BJ (cell line): Measurements from ENCODE around the gene WNT3. TPM values are rescaled to one million over a fixed set of nuclear protein-coding genes. Genes with fewer than 3 reads are reported as not detected.
A peak's percentile ranks its signal among the peaks of the same experiment; 100 is the strongest.

Experiments used
- CTCF ChIA-PET: fragments of 350-600 bp; formaldehyde crosslinking; extraction: SDS; loops from one replicate; lab custom pipeline; 2021; ENCODE audit warnings: antibody characterized with exemption, inconsistent platforms; lab: Yijun Ruan, JAX
- POLR2A ChIA-PET: fragments of 300-600 bp; sonication (Branson Sonifier 250); formaldehyde crosslinking; extraction: SDS; loops from one replicate; lab custom pipeline; 2021; ENCODE audit warnings: antibody characterized with exemption; lab: Charles Lee
- DNase-seq: peaks from one replicate; pipeline ENCODE4 v3.0.0-alpha.2; 2011; ENCODE audit warnings: low read depth
- H3K27me3 ChIP-seq: 2 replicates; pipeline ENCODE4 v1.6.0; 2011; ENCODE audit warnings: low read length; ENCODE audit not compliant: control insufficient read depth, insufficient read depth
- H3K36me3 ChIP-seq: 2 replicates; pipeline ENCODE4 v1.5.1; 2011; ENCODE audit warnings: low read length; ENCODE audit not compliant: control insufficient read depth, insufficient read depth
- H3K4me3 ChIP-seq: 2 replicates; pipeline ENCODE4 v1.5.1; 2011; ENCODE audit warnings: low read depth, mild to moderate bottlenecking, control low read depth, low read length
- polyA plus RNA-seq: library from polyadenylated mRNA; depleted of rRNA; stranded (reverse); fragments of >200 nt; gene quantifications from 2 replicates; pipeline ENCODE4 v1.2.3, GENCODE V29; 2011
- TF ChIP-seq, protein P1 (sequence below): IDR thresholded peaks from 2 replicates; pipeline ENCODE4 v1.5.1; 2011; ENCODE audit warnings: low read depth, mild to moderate bottlenecking, control low read depth, inconsistent platforms, low read length, moderate library complexity; ENCODE audit not compliant: insufficient read depth

WNT3 gene
- polyA plus RNA-seq, 1 experiment = 2.8 TPM

DNA sequence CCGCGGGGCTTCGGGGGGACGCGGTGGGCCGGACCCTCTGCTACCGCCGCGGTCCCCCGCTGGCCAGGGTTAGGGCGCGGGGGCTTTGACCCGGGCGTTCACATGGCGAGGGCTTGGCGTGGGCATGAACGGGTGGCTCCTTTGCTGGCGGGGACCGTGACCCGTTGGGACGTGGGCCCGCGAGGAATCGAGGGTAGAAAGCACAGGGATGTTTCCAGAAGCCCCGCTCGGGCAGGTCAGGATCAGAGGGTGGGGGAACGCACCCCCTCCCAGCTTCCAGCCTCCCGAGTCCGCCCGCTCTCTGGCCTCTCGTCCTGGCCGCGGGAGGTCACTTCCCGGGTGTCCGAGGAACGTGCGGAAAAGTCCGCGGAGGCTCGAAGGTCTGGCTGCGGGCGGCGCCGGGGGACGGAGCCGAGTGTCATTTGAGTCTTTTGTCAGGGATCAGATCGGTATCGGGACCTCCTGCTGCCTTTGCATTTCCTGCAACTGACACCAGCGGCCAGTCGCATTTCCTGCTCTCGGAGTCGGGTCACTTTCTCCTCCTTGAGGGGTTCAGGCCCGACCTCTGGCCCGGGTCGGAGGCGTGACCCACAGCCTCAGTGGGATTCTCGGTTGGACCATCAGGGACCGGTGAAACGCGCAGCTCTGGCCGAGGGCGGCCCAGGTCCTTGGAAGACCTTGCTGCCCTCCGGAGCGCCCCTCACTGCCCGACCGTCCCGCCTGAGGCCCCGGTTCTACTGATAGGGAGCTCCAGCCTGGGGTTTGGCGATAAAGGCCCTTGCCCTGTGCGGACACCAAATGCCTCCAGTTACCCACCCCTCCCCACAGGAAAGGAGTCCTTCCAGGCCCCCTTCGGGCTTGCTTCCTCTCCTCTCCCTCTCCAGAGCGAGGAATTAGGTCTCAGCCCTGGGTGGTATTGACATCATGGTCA lies 702 bp upstream of the WNT3 start:
- CTCF ChIA-PET = interaction anchor here (0.9 to 1.1 kb wide), 2 partner anchors 9 to 10 kb away, joined by 3 to 4 read pairs; no protein-coding TSS in a partner anchor
- DNase-seq = no peak
- TF ChIP-seq, protein P1, sequence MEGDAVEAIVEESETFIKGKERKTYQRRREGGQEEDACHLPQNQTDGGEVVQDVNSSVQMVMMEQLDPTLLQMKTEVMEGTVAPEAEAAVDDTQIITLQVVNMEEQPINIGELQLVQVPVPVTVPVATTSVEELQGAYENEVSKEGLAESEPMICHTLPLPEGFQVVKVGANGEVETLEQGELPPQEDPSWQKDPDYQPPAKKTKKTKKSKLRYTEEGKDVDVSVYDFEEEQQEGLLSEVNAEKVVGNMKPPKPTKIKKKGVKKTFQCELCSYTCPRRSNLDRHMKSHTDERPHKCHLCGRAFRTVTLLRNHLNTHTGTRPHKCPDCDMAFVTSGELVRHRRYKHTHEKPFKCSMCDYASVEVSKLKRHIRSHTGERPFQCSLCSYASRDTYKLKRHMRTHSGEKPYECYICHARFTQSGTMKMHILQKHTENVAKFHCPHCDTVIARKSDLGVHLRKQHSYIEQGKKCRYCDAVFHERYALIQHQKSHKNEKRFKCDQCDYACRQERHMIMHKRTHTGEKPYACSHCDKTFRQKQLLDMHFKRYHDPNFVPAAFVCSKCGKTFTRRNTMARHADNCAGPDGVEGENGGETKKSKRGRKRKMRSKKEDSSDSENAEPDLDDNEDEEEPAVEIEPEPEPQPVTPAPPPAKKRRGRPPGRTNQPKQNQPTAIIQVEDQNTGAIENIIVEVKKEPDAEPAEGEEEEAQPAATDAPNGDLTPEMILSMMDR = no peak
- POLR2A ChIA-PET = no interaction called here
- H3K36me3 ChIP-seq = no peaks in the 10 kb centered on the region
- H3K27me3 ChIP-seq = peaks cover 57% of the 10 kb centered on the region
- H3K4me3 ChIP-seq = peak overlapping the region; percentile 25

DNA sequence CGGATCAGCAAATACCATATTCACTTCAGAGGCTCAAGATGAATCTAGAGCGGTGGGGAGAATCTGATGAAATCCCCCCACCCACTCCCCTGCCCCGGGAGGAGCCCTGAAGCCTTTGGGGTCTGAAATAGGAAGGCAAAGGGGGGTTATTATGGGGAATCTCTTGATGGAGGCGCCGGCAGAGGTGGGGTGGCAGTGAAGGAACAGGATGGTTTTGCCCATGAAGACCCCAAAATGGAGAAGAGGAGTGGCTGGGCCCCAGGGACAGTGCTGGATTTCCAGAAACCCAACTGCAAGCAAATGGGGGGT lies 637 bp downstream of the WNT3 start:
- POLR2A ChIA-PET = no interaction called here
- Histone ChIP-seq H3K27me3 (peaks cover 57% of the 10 kb centered on the region), H3K36me3 (no peaks in the 10 kb centered on the region), H3K4me3 (no peak overlapping the region)
- CTCF ChIA-PET = no interaction called here
- TF ChIP-seq, protein P1 = no peak
- DNase-seq = no peak

DNA sequence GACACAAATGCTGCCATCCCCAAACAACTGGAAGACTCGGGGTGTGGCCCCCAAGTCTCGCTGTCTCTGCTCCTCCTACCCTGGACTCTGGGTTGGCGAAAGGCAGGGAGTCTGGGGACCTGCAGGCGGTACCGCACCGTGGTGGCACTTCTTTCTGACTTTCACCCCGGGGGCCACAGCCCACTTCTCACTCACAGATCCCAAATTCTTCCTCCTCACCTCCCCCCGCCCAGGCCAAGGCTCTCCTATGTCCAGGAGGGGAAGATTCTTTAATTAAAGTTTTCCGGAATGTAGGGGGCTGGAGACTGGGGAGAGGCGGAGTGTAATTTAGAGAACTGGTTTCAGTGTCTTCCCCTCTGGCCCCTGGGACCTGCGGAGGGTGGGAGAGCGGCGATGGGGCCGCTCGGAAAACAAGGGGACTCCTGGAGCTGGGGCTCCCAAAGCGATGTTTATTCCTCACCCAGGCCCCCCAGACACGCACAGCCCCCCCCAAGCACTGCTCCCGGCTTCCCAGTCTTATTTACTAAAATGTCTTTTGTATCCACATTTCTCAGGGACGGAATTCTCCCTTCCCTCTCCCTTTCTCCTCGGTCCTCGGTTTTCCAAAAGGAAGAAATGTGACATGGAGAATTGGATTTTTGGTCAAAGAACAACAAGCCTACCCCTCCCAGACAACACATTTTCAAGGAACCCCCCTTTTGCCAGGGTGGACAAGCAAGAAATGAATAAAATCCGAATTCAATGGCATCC lies 1.2 kb downstream of the WNT3 start:
- POLR2A ChIA-PET = no interaction called here
- no peaks in the 10 kb centered on the region for H3K36me3 ChIP-seq
- peaks cover 55% of the 10 kb centered on the region for H3K27me3 ChIP-seq
- H3K4me3 ChIP-seq = no peak overlapping the region
- CTCF ChIA-PET = no interaction called here
- TF ChIP-seq, protein P1 = no peak
- DNase-seq = no peak

DNA sequence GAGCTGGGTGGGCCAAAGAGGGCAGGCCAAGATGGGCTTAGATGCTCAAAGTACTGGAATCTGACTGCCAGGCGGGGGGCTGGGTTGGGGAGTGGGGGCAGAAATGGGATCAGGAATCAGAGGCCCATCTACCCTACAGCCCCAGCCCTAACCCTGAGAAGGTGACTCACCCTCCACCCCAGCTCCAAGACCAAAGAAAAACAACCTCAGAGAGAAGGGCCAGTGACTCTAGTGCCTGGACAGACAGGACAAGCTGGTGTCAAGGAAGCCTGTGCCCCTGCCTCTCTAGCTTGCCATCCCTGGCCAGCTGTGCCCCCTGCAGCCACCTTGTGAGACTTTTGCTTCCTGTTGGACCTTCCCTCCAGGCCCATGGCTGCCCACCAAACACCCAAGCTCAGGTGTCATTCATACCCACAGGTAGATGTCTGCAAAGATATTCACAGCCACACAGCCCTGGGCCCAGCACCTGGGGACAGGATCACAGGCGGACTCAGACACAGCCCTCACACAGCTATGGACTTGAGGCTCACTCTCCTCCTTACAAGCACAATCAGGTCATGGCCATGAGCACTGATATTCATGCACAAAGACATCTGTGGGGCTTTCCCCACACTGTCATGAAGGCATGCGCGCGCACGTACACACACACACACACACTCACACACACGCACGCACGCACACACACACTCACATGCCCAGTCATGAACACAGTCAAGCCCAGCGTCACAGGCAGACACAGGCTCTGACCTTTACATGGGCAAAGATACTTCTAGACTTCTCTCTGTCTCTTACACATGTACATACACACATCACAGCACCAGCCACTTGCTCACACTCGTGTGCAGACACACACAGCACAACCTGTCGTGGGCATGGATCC lies 2.8 kb downstream of the WNT3 start:
- CTCF ChIA-PET = interaction anchor here (1.0 to 1.9 kb wide), 3 partner anchors 19 to 27 kb away, joined by 3 to 5 read pairs (median 3); no protein-coding TSS in a partner anchor
- POLR2A ChIA-PET = no interaction called here
- TF ChIP-seq, protein P1 = no peak
- Histone ChIP-seq H3K36me3 (no peaks in the 10 kb centered on the region), H3K27me3 (peaks cover 40% of the 10 kb centered on the region), H3K4me3 (no peak overlapping the region)
- DNase-seq = no peak
